ENCODE results near the gene RPL28.

Gene RPL28

DNA sequence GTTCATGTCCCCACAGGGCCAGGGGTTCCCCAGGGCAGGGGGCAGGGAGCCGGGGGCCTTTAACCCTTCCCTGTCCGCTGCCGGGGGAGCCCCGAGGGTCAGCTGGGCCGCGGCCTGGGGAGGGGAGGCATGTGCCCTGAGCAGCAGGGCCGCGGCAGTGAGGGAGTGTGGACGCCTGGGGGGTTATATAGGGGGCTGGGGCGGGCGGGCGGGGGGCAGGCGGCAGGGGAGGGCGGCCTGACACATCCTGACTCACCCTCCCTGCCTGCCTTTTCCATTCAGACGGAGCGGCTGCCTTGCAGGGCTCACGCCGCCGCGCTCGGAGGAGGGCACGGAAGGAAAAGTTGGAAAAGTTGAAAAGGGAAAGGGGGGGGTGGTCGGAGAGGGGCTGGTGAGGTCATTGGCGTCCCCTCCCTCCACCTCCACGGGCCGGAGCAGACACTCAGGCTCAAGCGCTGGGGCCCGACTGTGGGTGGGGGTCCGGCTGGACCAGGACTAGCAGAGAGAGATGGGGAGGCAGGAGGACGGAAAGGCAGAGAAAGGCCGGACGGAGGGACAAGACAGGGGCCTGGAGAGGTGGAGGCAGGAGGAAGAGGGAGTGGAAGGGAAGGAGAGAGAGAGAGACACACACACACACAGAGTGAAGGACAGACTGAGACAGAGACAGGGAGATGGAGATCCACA, 15.3 kb upstream of the RPL28 start, which contains the start of gene IL11:
Gene IL11 (minus strand): TSS at position 159 of the 684 bp plus-strand sequence. CDS start 153 bp downstream, at position 6.
- DNase-seq (ENCODE audit: extremely low spot score, insufficient read length, low read depth) (no peak), FAIRE-seq (no peak)

DNA sequence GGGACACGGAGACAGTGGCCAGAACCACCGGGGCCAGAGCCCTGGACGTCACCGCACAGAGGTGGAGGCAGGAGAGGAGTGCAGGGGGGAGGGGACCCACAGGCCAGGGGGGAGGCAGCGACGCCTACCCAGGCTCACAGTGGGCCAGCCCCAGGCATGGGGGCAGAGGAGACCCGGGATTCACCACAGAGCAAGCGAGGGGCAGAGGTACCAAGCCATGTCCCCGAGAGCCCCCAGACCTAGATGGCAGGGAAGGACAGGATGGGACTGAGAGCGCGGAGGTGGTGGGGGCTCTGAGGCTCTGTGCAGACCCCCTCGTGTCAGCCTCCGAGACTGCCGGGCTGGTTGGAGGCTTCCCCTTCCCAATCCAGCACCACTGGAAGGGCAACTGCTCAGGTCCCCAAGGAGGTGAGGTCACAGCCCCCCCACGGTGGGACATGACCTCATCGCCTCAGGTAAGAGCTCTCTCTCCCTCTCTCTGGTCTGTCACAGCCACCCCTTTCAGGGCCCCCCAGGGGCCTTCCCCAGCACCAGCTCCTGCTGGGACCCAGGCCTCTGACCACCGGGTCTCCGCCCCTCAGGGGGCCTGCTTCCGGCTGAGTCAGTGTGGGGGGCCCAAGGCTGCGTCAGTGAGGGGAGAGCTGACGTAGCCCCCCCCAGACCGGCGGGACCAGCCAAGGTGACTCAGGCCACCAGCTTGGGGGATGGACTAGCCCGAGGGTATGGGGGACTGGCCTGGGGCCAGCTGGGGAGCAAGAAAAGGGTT, 13.2 kb upstream of the RPL28 start:
- no peak for DNase-seq (ENCODE audit: extremely low spot score, insufficient read length, low read depth)
- FAIRE-seq, result no peak

DNA sequence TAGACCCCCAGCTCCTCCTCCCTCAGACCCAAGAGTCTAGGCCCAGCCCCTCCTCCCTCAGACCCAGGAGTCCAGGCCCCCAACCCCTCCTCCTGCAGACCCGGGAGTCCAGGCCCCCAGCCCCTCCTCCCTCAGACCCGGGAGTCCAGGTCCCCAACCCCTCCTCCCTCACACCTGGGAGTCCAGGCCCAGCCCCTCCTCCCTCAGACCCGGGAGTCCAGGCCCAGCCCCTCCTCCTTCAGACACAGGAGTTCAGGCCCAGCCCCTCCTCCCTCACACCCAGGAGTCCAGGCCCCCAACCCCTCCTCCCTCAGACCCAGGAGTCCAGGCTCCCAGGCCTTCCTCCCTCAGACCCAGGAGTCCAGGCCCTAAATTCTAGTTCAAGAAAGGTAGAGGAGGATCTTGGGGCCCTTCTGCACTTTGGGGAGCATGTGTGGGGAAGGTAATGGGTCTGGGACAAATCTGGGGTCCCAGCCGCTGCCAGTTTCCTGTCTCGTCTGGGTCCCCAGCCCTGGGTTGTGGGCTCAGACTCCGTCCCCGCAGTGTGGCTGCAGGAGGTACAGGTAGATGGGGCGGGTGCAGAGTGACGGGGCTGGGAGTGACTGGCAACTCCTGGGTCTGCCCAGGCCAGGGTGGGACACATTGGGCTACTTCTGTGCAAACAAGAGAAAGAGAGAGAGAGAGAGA, 12.3 kb upstream of the RPL28 start:
- DNase-seq (ENCODE audit: extremely low spot score, insufficient read length, low read depth) (no peak), FAIRE-seq (no peak)

DNA sequence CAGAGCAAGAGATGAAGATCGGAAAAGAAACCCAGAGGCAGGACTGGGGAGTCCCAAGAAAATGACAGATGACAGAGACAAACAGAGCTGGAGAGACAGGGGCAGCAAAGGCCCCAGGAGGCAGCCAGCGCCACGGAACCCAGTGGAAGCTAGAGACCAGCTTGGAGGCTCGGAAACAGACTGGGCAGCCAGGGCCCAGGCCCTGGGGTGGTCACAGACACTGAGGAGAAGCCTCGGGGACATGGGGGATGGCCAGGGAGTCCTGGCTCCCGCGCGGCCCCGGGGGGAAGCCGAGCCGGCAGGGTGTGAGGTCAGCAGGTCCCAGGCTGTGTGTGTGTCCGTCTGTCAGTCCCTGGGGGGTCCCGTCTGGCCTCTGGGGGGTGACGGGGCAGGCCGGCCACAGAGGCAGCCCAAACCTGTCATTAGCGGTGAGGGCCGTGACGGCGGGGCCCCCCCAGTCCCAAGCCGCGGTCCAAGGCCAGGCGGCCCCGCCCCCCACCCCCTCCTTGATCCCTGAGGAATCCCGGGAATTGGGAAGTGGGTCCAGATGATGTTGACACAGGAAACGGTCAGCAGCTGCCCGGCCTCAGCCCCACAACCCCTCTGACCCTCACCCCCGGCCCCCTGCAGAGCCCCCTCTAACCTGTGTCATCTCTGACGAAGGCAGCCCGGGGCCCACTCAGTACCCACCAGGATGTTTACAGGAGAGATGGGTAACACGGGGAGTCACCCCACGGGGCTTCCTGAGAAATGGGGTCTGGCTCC, 11.6 kb upstream of the RPL28 start:
- DNase-seq (ENCODE audit: extremely low spot score, insufficient read length, low read depth), result no peak
- FAIRE-seq, result no peak

DNA sequence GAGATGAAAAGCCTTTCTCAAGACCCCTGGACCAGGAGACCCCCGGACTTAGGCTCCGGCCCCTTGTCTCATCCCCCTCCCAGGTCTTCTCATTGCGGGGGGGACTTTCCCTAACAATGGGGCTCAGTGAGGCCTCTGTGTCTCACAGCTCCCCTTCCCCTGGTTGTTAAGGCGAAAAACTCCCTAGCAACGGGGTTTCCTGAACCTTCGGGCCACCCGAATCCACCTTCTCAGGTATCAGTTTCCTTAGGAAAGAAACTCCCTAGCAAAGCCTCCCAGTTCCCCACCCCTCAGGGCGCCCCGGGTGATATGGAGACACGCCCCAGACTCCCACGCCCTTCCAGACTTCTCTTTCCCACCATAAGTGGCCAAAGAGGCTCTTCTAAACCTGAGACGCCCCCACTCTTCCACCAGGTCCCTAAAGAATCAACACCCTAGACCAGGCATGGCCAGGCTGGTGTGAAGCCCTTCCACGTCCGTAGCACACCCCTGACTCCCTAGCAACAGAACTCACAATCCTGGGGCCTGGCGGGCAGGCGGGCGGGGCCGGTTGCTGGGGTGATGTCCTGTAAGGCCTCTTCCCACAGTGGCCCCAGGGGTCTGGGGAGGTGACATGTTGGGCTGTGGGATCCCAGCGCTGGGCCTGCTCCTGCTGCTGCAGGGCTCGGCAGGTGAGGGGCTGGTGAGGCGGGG, 9.3 kb upstream of the RPL28 start, which contains the start of gene TMEM190:
Gene TMEM190 (plus strand): TSS at position 586 of the 693 bp plus-strand sequence. CDS start 28 bp downstream, at position 614.
- DNase-seq (ENCODE audit: extremely low spot score, insufficient read length, low read depth) (no peak), FAIRE-seq (no peak)

DNA sequence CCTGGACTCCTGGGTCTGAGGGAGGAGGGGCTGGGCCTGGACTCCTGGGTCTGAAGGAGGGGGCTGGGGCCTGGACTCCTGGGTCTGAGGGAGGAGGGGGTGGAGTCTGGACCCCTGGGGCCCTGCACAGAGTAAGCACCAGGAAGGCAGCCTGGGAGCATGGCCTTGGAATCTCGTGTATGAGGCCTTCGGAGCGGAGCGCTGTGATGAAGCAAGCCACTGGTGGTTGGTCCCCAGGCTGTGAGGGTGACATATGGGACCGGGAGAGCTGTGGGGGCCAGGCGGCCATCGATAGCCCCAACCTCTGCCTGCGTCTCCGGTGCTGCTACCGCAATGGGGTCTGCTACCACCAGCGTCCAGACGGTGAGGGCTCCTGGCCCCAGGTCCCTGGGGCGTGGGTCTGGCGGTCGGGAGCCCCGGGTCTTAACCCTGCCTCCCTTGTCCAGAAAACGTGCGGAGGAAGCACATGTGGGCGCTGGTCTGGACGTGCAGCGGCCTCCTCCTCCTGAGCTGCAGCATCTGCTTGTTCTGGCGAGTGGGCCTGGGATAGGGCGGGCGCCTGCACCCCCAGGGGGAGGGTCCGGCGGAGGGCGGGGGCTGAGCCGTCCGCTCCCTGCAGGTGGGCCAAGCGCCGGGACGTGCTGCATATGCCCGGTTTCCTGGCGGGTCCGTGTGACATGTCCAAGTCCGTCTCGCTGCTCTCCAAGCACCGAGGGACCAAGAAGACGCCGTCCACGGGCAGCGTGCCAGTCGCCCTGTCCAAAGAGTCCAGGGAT, 8.2 kb upstream of the RPL28 start:
- DNase-seq (ENCODE audit: extremely low spot score, insufficient read length, low read depth) (no peak), FAIRE-seq (no peak)

DNA sequence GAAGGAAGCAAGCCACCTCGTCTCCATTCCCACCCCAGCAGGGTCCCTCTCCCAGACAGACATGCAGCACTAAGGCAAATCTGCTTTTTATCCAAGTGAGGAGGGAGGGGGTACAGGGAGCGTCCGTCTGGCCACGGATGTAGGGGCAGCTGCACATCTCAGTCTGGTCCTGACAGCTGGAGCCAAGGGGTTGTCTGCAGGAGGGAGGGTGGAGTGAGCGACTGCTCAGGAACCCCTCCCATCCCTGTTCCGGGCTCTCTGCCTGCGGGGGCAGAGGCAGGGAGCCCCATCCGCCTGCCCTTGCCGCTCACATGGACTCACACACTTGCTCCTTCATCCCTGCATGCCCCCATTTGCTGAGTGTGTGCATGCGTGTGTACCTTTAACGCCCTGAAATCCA, 6.6 kb upstream of the RPL28 start:
- FAIRE-seq, result no peak
- no peak for DNase-seq (ENCODE audit: extremely low spot score, insufficient read length, low read depth)

DNA sequence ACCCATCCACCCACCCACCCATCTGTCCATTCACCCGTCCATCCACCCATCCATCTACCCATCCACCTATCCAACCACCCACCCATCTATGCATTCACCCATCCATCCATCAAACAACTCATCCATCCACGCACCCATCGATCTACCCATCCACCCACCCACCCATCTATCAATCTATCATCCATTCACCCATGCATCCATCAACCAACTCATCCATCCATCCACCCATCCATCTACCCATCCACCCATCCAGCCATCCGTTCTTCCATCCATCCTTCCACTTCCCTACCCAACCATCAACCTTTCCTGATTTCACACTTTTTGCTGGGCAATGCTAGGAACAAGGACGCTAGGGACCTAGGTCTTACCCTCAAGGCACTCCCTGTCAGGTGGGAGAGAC, 3.7 kb upstream of the RPL28 start:
- no peak for FAIRE-seq
- DNase-seq (ENCODE audit: extremely low spot score, insufficient read length, low read depth), result no peak

DNA sequence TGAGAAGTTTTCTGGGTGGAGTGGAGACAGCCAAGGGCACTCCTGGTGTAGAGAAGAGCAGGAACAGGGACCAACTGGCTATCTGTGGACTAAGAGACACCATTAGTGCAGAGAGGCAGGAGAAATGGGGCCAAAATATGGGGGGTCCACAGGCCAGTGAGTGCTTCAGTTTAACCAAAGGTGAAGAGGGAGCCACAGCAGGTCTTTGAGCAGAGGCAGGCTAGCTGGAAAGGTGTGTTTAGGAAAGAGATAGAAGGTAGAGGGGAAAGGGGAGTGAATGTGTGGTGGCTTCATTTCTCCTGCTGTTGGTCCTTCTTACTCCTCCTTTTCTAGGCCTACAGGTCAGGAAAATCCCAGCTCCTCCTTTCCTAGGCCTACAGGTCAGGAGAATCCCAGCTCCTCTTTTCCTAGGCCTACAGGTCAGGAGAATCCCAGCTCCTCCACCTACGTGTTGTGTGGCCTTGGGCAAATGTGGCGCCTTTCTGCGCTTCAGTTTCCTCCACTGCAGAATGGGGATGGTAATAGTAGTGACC, 3.1 kb upstream of the RPL28 start:
- no peak for FAIRE-seq
- no peak for DNase-seq (ENCODE audit: extremely low spot score, insufficient read length, low read depth)

DNA sequence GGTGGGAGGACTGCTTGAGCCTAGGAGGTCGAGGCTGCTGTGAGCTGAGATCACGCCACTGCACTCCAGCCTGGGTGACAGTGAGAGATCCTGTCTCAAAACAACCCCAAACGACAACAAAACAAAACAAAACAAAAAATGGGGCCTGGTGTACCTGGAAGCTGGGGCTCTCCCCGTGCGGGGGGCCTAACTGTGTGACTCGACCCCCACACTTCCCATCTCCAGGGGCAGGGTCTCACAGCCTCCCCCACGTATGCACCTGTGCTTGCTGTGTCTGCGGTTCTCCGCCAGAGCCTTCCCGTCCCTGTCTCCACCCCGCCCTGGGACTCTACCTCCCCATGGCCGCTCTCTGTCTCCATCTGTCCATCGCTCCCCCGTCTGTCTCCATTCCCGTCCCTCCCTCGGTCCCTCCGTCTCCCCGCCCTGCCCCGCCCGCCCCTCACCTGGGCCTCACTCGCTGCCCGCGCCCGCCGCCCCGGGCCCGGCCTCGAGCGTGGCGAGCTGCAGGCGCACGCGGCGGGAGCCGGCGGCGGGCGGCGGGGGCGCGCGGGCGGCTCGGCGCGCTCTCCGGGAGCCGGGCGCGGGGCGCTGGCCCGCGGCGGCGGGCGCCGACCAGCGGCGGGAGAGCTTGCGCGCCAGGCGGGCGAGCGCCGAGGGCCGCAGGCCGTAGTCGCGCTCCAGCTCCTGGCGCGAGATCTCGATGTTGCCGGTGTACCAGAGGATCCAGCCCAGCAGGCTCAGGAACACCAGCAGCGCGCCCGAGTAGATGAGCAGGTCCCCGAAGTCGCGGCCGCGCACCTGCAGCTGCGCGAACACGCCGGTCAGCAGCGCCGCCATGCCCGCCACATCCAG, 2.2 kb upstream of the RPL28 start:
- DNase-seq (ENCODE audit: extremely low spot score, insufficient read length, low read depth) (peak; percentile 60), FAIRE-seq (no peak)

DNA sequence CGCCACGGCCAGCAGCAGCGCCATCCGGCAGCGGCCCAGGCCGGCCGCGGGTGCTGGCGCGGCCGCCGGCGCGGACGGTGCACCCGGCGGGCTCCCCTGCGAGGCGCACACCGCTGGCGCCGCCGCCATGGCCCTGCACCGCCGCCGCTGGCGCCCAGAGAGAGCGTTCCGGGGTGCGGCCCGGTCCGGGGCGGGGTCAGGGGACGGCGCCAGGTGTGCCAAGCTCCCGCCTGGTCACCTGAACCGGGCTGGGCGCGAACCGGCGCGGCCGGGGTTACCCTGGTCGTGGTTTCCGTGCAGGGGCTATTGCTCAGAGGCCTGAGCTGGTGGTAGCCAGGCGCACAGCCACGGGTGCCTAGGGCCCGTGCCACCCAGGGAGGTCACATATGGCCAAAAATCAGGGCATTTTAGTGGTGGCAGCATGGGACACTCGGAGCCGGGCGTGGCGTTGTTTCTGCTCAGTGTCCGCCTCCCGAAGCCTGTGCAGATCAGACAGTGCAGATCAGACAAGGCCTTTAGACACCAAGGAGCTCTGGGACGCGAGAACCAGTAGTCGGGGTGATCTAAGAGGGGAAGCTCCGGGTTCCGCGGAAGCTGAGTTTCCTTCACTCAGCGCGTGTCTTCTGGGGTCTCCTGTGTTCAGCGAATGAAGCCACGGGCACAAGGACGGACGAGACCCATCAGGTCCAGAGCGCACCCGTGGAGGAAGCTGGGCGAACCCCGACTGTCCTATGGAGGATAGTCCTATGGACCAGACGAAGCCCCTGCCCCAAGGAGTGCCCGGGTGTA, 1.4 kb upstream of the RPL28 start, which contains the start of gene TMEM238:
Gene TMEM238 (minus strand): TSS at position 162 of the 789 bp plus-strand sequence. CDS start 33 bp downstream, at position 129.
- DNase-seq (ENCODE audit: extremely low spot score, insufficient read length, low read depth), result no peak
- FAIRE-seq, result no peak

DNA sequence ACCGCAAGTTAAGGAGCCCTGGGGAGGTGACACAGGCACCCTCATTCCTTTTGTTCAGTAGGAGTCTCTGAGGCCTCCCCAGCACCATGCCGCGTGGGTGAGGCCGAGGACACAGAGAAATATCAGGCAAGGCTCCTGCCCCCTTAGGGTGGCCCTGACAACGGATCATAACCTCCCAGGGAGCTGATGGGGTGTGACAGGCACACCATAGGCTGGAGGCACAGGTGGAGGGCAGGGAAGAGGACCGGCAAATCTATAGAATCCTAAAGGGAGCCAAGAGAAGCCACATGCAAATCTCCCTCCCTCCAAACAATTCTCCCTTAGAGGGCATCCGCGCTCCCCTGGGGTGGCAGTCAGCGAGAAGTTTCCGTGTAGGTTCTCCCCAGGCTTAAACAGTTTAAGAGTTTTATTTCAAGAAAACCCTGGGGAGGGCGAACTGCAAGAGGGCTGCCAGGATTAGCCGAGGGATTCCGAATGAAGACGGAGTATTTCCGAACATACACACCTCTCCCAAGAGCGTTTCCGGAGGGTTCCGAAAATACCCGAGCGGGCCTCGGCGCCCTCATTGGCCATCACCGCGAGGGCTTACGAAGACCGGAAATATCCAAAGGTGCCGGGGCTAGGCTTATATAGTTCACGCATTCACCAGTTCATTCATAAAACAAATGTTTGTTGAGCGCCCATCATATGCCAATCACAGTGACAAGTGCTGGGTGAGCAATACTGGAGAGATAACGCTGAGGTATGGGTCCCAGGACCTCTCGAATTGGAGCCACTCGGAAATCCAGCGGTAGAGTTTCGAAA, 610 bp upstream of the RPL28 start:
- DNase-seq (ENCODE audit: extremely low spot score, insufficient read length, low read depth) (peak; percentile 72), FAIRE-seq (no peak)

DNA sequence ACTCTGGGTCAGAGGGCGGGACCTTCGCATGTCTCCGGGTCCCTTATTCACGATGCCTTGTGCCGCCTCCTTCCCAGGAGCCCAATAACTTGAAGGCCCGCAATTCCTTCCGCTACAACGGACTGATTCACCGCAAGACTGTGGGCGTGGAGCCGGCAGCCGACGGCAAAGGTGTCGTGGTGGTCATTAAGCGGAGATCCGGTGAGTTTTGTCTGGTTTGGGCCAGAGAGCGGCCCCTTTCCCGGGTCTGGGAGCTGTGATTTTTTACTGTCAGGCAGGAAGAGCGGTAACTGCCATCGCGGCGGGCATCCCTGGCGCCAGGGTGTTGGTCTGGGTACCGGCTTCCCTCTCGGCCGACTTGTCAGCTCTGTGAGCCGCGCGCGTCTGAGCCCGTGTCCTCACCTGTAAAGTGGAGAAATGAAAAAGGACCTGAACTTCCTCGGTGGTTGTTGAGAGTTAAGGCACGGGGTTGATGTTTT, 800 bp downstream of the RPL28 start:
- DNase-seq (ENCODE audit: extremely low spot score, insufficient read length, low read depth) (no peak), FAIRE-seq (no peak)

DNA sequence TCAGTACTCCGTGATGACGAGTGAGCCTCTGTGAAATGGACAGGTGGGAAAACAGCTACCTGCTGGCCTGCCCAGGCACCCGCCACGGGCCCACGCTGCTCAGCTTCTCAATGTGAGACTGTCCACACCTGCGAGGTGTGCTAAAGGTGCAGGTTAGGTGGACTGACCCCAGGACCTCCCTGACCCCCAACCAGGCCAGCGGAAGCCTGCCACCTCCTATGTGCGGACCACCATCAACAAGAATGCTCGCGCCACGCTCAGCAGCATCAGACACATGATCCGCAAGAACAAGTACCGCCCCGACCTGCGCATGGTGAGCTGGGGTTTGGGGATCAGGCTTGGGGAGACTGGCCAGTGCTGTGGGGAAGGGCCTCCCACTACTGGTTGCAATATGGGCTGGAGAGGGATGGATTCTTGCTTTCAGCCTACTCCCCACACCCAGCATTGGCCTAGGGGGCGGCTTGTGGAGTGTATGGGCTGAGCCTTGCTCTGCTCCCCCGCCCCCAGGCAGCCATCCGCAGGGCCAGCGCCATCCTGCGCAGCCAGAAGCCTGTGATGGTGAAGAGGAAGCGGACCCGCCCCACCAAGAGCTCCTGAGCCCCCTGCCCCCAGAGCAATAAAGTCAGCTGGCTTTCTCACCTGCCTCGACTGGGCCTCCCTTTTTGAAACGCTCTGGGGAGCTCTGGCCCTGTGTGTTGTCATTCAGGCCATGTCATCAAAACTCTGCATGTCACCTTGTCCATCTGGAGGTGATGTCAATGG, 2.2 kb downstream of the RPL28 start:
- DNase-seq (ENCODE audit: extremely low spot score, insufficient read length, low read depth), result no peak
- FAIRE-seq, result no peak
